ENCODE results near the gene OR52J3. TPM values are rescaled to one million over a fixed set of nuclear protein-coding genes. Genes with fewer than 3 reads are reported as not detected.

OR52J3 gene
- total RNA-seq = not detected in 2 replicates

GRCh38 chr11:5046226-5046625, at the start of gene OR52J3:
Gene OR52J3 (plus strand): TSS chr11:5046526. CDS start chr11:5046526, 0 bp downstream.
- Histone ChIP-seq H3K27me3 (ENCODE audit: insufficient read depth, low read length) (no peaks in the 10 kb centered on the region), H3K36me3 (ENCODE audit: insufficient read depth, low read length) (no peaks in the 10 kb centered on the region), H3K27ac (ENCODE audit: low read depth, low read length) (no peak within 1 kb of the TSS), H3K4me3 (ENCODE audit: insufficient read depth, low read length) (no peak within 1 kb of the TSS), H3K4me2 (ENCODE audit: insufficient read depth, low read length) (no peak within 1 kb of the TSS), H3K9me3 (ENCODE audit: low read depth, low read length) (no peaks in the 10 kb centered on the region), H4K20me1 (ENCODE audit: insufficient read depth, low read length) (no peaks in the 10 kb centered on the region), H3K4me1 (ENCODE audit: insufficient read depth, low read length) (no peaks in the 10 kb centered on the region), H3K79me2 (ENCODE audit: insufficient read depth, low read length) (no peaks in the 10 kb centered on the region), H2AFZ (ENCODE audit: low read length) (no peak within 1 kb of the TSS)
- TF ChIP-seq CTCF (IDR thresholded peaks at IDR 0.05; ENCODE audit: extremely low read depth, low read depth, low read length) = no peak
- DNase-seq (ENCODE audit: insufficient read length, low spot score, missing footprints) = no peak

GRCh38 chr11:5004424-5005274, 41.7 kb upstream of the OR52J3 start:
- no peak for DNase-seq (ENCODE audit: insufficient read length, low spot score, missing footprints)
- Histone ChIP-seq H3K36me3 (ENCODE audit: insufficient read depth, low read length) (no peaks in the 10 kb centered on the region), H3K9me3 (ENCODE audit: low read depth, low read length) (no peaks in the 10 kb centered on the region), H3K27me3 (ENCODE audit: insufficient read depth, low read length) (peaks cover 4% of the 10 kb centered on the region), H3K4me1 (ENCODE audit: insufficient read depth, low read length) (no peaks in the 10 kb centered on the region), H3K4me2 (ENCODE audit: insufficient read depth, low read length) (no peak overlapping the region), H4K20me1 (ENCODE audit: insufficient read depth, low read length) (no peaks in the 10 kb centered on the region), H3K79me2 (ENCODE audit: insufficient read depth, low read length) (no peaks in the 10 kb centered on the region), H2AFZ (ENCODE audit: low read length) (no peak overlapping the region), H3K27ac (ENCODE audit: low read depth, low read length) (no peak overlapping the region), H3K4me3 (ENCODE audit: insufficient read depth, low read length) (no peak overlapping the region)
- peak; percentile 67 for TF ChIP-seq CTCF (IDR thresholded peaks at IDR 0.05; ENCODE audit: extremely low read depth, low read depth, low read length)

GRCh38 chr11:5007561-5007960, 38.8 kb upstream of the OR52J3 start:
- no peak overlapping the region for H3K27ac ChIP-seq (ENCODE audit: low read depth, low read length)
- peaks cover 4% of the 10 kb centered on the region for H3K27me3 ChIP-seq (ENCODE audit: insufficient read depth, low read length)
- H3K4me1 ChIP-seq (ENCODE audit: insufficient read depth, low read length) = no peaks in the 10 kb centered on the region
- H3K79me2 ChIP-seq (ENCODE audit: insufficient read depth, low read length) = no peaks in the 10 kb centered on the region
- TF ChIP-seq CTCF (IDR thresholded peaks at IDR 0.05; ENCODE audit: extremely low read depth, low read depth, low read length) = no peak
- no peak overlapping the region for H2AFZ ChIP-seq (ENCODE audit: low read length)
- no peak overlapping the region for H3K4me3 ChIP-seq (ENCODE audit: insufficient read depth, low read length)
- no peak overlapping the region for H3K4me2 ChIP-seq (ENCODE audit: insufficient read depth, low read length)
- no peaks in the 10 kb centered on the region for H3K9me3 ChIP-seq (ENCODE audit: low read depth, low read length)
- no peak for DNase-seq (ENCODE audit: insufficient read length, low spot score, missing footprints)
- no peaks in the 10 kb centered on the region for H3K36me3 ChIP-seq (ENCODE audit: insufficient read depth, low read length)
- H4K20me1 ChIP-seq (ENCODE audit: insufficient read depth, low read length) = no peaks in the 10 kb centered on the region

GRCh38 chr11:5011254-5011653, 35.1 kb upstream of the OR52J3 start:
- Histone ChIP-seq H3K4me2 (ENCODE audit: insufficient read depth, low read length) (no peak overlapping the region), H3K79me2 (ENCODE audit: insufficient read depth, low read length) (no peaks in the 10 kb centered on the region), H4K20me1 (ENCODE audit: insufficient read depth, low read length) (no peaks in the 10 kb centered on the region), H3K4me1 (ENCODE audit: insufficient read depth, low read length) (no peaks in the 10 kb centered on the region), H3K36me3 (ENCODE audit: insufficient read depth, low read length) (no peaks in the 10 kb centered on the region), H3K27ac (ENCODE audit: low read depth, low read length) (no peak overlapping the region), H3K27me3 (ENCODE audit: insufficient read depth, low read length) (no peaks in the 10 kb centered on the region), H3K9me3 (ENCODE audit: low read depth, low read length) (no peaks in the 10 kb centered on the region), H2AFZ (ENCODE audit: low read length) (no peak overlapping the region), H3K4me3 (ENCODE audit: insufficient read depth, low read length) (no peak overlapping the region)
- TF ChIP-seq CTCF (IDR thresholded peaks at IDR 0.05; ENCODE audit: extremely low read depth, low read depth, low read length) = no peak
- DNase-seq (ENCODE audit: insufficient read length, low spot score, missing footprints) = no peak

Measured in osteoblast (primary cell).